Stimulated activated CD4-positive, alpha-beta T cell treated with anti-CD3 and anti-CD28 coated beads, TNF-alpha, amount 100 ng/mL, for 1 hour (primary cell): Measurements from ENCODE around the gene ALG13.
"Not testable (repeated sequence)": the region's sequence is repeated elsewhere in the genome, so short reads cannot be mapped to it uniquely, and the experiment has no call there.

ENCODE experiments used
- DNase-seq, 3 donors: peaks; one replicate each; pipeline ENCODE4 v3.0.0-alpha.2; 2020; ENCODE audit warnings: low read depth in 3 of 3, low spot score in 1 of 3

The ALG13 gene

GRCh38 chrX:111680988-111681779 lies at the start of gene ALG13:
ALG13 (plus strand) TSS chrX:111681170; CDS start chrX:111681219, 49 bp downstream.
- peak; percentile 66 to 76 (median 75) for DNase-seq

- DNase-seq: no peak
Observed at GRCh38 chrX:111634823-111635729, 45.9 kb upstream of the ALG13 start.

GRCh38 chrX:111641969-111642368 lies 39.0 kb upstream of the ALG13 start:
- DNase-seq: no peak

- DNase-seq: not testable (repeated sequence)
Observed at GRCh38 chrX:111645165-111645564, 35.8 kb upstream of the ALG13 start.

- no peak for DNase-seq
Observed at GRCh38 chrX:111645607-111646006, 35.4 kb upstream of the ALG13 start.

- DNase-seq: no peak
Observed at GRCh38 chrX:111646515-111646914, 34.5 kb upstream of the ALG13 start.

- DNase-seq: no peak
Observed at GRCh38 chrX:111648802-111649201, 32.2 kb upstream of the ALG13 start.

GRCh38 chrX:111649638-111650037 lies 31.3 kb upstream of the ALG13 start:
- no peak for DNase-seq

GRCh38 chrX:111650845-111651244 lies 30.1 kb upstream of the ALG13 start:
- no peak for DNase-seq

- DNase-seq: no peak
Observed at GRCh38 chrX:111652719-111653118, 28.3 kb upstream of the ALG13 start.

- no peak for DNase-seq
Observed at GRCh38 chrX:111661241-111661640, 19.7 kb upstream of the ALG13 start.

GRCh38 chrX:111662292-111662691 lies 18.7 kb upstream of the ALG13 start:
- no peak for DNase-seq

- DNase-seq: no peak
Observed at GRCh38 chrX:111671668-111672067, 9.3 kb upstream of the ALG13 start.

- DNase-seq: no peak
Observed at GRCh38 chrX:111687305-111687704, 6.3 kb downstream of the ALG13 start.

GRCh38 chrX:111695297-111695880 lies 14.4 kb downstream of the ALG13 start:
- DNase-seq: no peak

GRCh38 chrX:111719426-111720210 lies 38.6 kb downstream of the ALG13 start:
- no peak for DNase-seq

GRCh38 chrX:111728096-111728495 lies 47.1 kb downstream of the ALG13 start:
- no peak for DNase-seq

GRCh38 chrX:111731351-111731750 lies 50.4 kb downstream of the ALG13 start:
- no peak for DNase-seq

- DNase-seq: no peak
Observed at GRCh38 chrX:111736571-111736970, 55.6 kb downstream of the ALG13 start.

GRCh38 chrX:111742018-111742417 lies 61.0 kb downstream of the ALG13 start:
- no peak for DNase-seq

GRCh38 chrX:111743316-111743715 lies 62.3 kb downstream of the ALG13 start:
- no peak for DNase-seq
